ENCODE data around the gene TUBG2.

- TF ChIP-seq POLR2A (IDR thresholded peaks at IDR 0.05) (no peak), CTCF (IDR thresholded peaks at IDR 0.05) (no peak)
Measured at GRCh38 chr17:42700586-42701289, 41.7 kb downstream of the TUBG2 start.

All from prostate gland (tissue), 2 donors.